H9 (cell line): ENCODE data around the gene KCNAB1. TPM values are rescaled to one million over a fixed set of nuclear protein-coding genes. Genes with fewer than 3 reads are reported as not detected.

ENCODE experiments used
- DNase-seq: peaks from one replicate; pipeline ENCODE4 v3.0.0-alpha.2; 2017
- H2AFZ ChIP-seq: one replicate; pipeline ENCODE4 v1.6.1; 2013; ENCODE audit warnings: mild to moderate bottlenecking, low read length, control low read depth, moderate library complexity
- H2AK5ac ChIP-seq: 2 replicates; pipeline ENCODE4 v1.6.1; 2013; ENCODE audit warnings: low read length, control low read depth, mixed read lengths; ENCODE audit not compliant: insufficient read length
- H2BK120ac ChIP-seq: one replicate; pipeline ENCODE4 v1.6.1; 2013; ENCODE audit warnings: low read depth, mild to moderate bottlenecking, low read length, control low read depth, inconsistent platforms; ENCODE audit not compliant: poor library complexity, severe bottlenecking
- H2BK12ac ChIP-seq: 2 replicates; pipeline ENCODE4 v1.6.1; 2013; ENCODE audit warnings: low read length, control low read depth, mixed read lengths, low read depth; ENCODE audit not compliant: insufficient read length
- H2BK15ac ChIP-seq: 2 replicates; pipeline ENCODE4 v1.6.1; 2013; ENCODE audit warnings: low read depth, low read length, control low read depth
- H2BK20ac ChIP-seq: one replicate; pipeline ENCODE4 v1.6.1; 2013; ENCODE audit warnings: low read depth, mild to moderate bottlenecking, low read length, control low read depth, inconsistent platforms; ENCODE audit not compliant: poor library complexity, severe bottlenecking
- H2BK5ac ChIP-seq: 2 replicates; pipeline ENCODE4 v1.6.1; 2013; ENCODE audit warnings: low read length, control low read depth, mixed read lengths; ENCODE audit not compliant: insufficient read length
- H3K14ac ChIP-seq: 2 replicates; pipeline ENCODE4 v1.6.1; 2013; ENCODE audit warnings: low read length, control low read depth; ENCODE audit not compliant: insufficient read depth
- H3K18ac ChIP-seq: 2 replicates; pipeline ENCODE4 v1.6.1; 2013; ENCODE audit warnings: low read depth, mild to moderate bottlenecking, mixed read lengths, low read length, control low read depth; ENCODE audit not compliant: insufficient read length
- H3K23ac ChIP-seq: 2 replicates; pipeline ENCODE4 v1.6.1; 2013; ENCODE audit warnings: low read length, control low read depth, mixed read lengths, low read depth; ENCODE audit not compliant: insufficient read length
- H3K23me2 ChIP-seq: 2 replicates; pipeline ENCODE4 v1.6.1; 2013; ENCODE audit warnings: low read depth, mild to moderate bottlenecking, mixed read lengths, low read length, control low read depth; ENCODE audit not compliant: insufficient read length, poor library complexity, severe bottlenecking
- H3K27ac ChIP-seq: 2 replicates; pipeline ENCODE4 v1.5.1; 2013; ENCODE audit warnings: low read length, control low read depth, mixed read lengths, low read depth; ENCODE audit not compliant: insufficient read length
- H3K27me3 ChIP-seq: 2 replicates; pipeline ENCODE4 v1.6.1; 2013; ENCODE audit warnings: low read length, control low read depth, inconsistent platforms; ENCODE audit not compliant: insufficient read depth
- H3K4ac ChIP-seq: 2 replicates; pipeline ENCODE4 v1.6.1; 2013; ENCODE audit warnings: low read depth, mild to moderate bottlenecking, control low read depth, inconsistent platforms, low read length, moderate library complexity
- H3K4me1 ChIP-seq: 2 replicates; pipeline ENCODE4 v1.6.1; 2013; ENCODE audit warnings: low read length, control low read depth, inconsistent platforms; ENCODE audit not compliant: insufficient read depth
- H3K4me2 ChIP-seq: 2 replicates; pipeline ENCODE4 v1.6.1; 2013; ENCODE audit warnings: low read length, control low read depth, mixed read lengths; ENCODE audit not compliant: insufficient read length, insufficient read depth
- H3K56ac ChIP-seq: 2 replicates; pipeline ENCODE4 v1.6.1; 2013; ENCODE audit warnings: low read depth, mild to moderate bottlenecking, mixed read lengths, low read length, control low read depth; ENCODE audit not compliant: insufficient read length
- H3K79me1 ChIP-seq: 2 replicates; pipeline ENCODE4 v1.6.1; 2013; ENCODE audit warnings: low read depth, mild to moderate bottlenecking, moderate library complexity, low read length, control low read depth, inconsistent platforms; ENCODE audit not compliant: insufficient read depth, poor library complexity, severe bottlenecking
- H3K79me2 ChIP-seq: 2 replicates; pipeline ENCODE4 v1.6.1; 2013; ENCODE audit warnings: low read length, control low read depth, inconsistent platforms; ENCODE audit not compliant: insufficient read depth
- H3K9ac ChIP-seq: 2 replicates; pipeline ENCODE4 v1.6.1; 2013; ENCODE audit warnings: low read length, control low read depth, mixed read lengths; ENCODE audit not compliant: insufficient read length; ENCODE audit errors: extremely low read depth
- H3K9me3 ChIP-seq: one replicate; pipeline ENCODE4 v1.6.1; 2013; ENCODE audit warnings: low read depth, low read length, inconsistent platforms; ENCODE audit not compliant: control insufficient read depth
- H3T11ph ChIP-seq: one replicate; pipeline ENCODE4 v1.6.1; 2013; ENCODE audit warnings: mild to moderate bottlenecking, low read length, control low read depth, inconsistent platforms
- H4K20me1 ChIP-seq: one replicate; pipeline ENCODE4 v1.6.1; 2013; ENCODE audit not compliant: control insufficient read depth, insufficient read length, insufficient read depth
- H4K5ac ChIP-seq: 2 replicates; pipeline ENCODE4 v1.6.1; 2013; ENCODE audit warnings: low read depth, mild to moderate bottlenecking, mixed read lengths, low read length, control low read depth; ENCODE audit not compliant: insufficient read length
- H4K8ac ChIP-seq: replicated peaks from 2 replicates; pipeline ENCODE4 v1.6.1; 2013; ENCODE audit warnings: low read length, control low read depth, mixed read lengths, low read depth; ENCODE audit not compliant: insufficient read length
- H4K91ac ChIP-seq: 2 replicates; pipeline ENCODE4 v1.6.1; 2013; ENCODE audit warnings: low read depth, mild to moderate bottlenecking, moderate library complexity, mixed read lengths, low read length, control low read depth; ENCODE audit not compliant: insufficient read length
- H3K27ac Mint-ChIP-seq, 3 experiments: 2 replicates in 2 of 3; 3 replicates in 1 of 3; pipeline ENCODE4 v1.8.0; 2020 to 2021; ENCODE audit warnings: mixed read lengths in 3 of 3, mild to moderate bottlenecking in 1 of 3, moderate library complexity in 1 of 3
- H3K27me3 Mint-ChIP-seq: 2 replicates; pipeline ENCODE4 v1.8.0; 2021; ENCODE audit warnings: low read depth, mild to moderate bottlenecking, moderate library complexity, mixed read lengths
- H3K36me3 Mint-ChIP-seq, 3 experiments: 2 replicates in 2 of 3; 3 replicates in 1 of 3; pipeline ENCODE4 v1.8.0; 2020 to 2021; ENCODE audit warnings: low read depth in 3 of 3, mixed read lengths in 3 of 3; ENCODE audit not compliant: insufficient read depth in 1 of 3
- H3K4me1 Mint-ChIP-seq, 2 experiments: 2 replicates each; pipeline ENCODE4 v1.8.0; 2020; ENCODE audit warnings: mixed read lengths in 2 of 2
- H3K4me3 Mint-ChIP-seq, 2 experiments: 2 replicates in 1 of 2; 3 replicates in 1 of 2; pipeline ENCODE4 v1.8.0; 2020 to 2021; ENCODE audit warnings: mild to moderate bottlenecking in 2 of 2, mixed read lengths in 2 of 2, moderate library complexity in 1 of 2
- H3K9me3 Mint-ChIP-seq, 2 experiments: 2 replicates in 1 of 2; 3 replicates in 1 of 2; pipeline ENCODE4 v1.8.0; 2020; ENCODE audit warnings: mild to moderate bottlenecking in 2 of 2, mixed read lengths in 2 of 2, moderate library complexity in 1 of 2
- CTCF ChIP-seq: fragments of 200-600 bp; sonication (generic); conservative IDR thresholded peaks from 3 replicates; pipeline ENCODE4 v1.8.0; 2021; ENCODE audit warnings: antibody characterized with exemption, mild to moderate bottlenecking
- WGBS: extraction: QIAGEN DNeasy Blood & Tissue Kit; methylation state at CpG from one replicate; pipeline ENCODE4 v1.1.7; 2013; ENCODE audit warnings: missing lambda C conversion rate, low lambda C conversion rate, mixed read lengths; ENCODE audit not compliant: insufficient read length; ENCODE audit errors: extremely low coverage; 5-methylcytosine and 5-hydroxymethylcytosine counted together
- total RNA-seq: library from RNA; stranded (reverse); gene quantifications from 2 replicates; pipeline ENCODE4 v1.2.1, GENCODE V29; 2021

KCNAB1 gene
- total RNA-seq, 1 experiment from 2014 or later, result 3.7 TPM

DNA sequence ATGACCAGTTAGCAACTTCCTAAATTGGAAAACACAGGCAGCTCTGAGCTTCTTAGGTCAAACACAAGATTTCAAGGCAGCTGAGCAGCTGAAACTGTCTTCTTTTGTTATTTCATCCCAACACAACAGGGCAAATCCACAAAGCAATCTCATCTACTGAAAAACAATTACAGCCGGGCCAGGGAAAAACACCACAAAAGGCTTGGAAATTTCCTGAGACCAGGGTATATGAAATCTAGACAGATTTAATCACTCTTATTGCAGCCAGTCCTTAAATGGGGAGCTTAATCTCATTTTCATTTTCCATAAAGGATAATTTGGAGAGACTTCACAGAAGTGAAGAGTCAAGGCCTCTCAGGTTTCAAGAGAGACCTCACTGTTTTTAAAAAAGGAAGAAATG is 252.7 kb downstream of the KCNAB1 start:
- Histone ChIP-seq H3T11ph (no peak overlapping the region), H2BK12ac (no peak overlapping the region), H3K79me2 (no peaks in the 10 kb centered on the region), H2BK15ac (no peak overlapping the region), H3K27ac (peak overlapping the region; percentile 44), H3K79me1 (no peaks in the 10 kb centered on the region), H4K20me1 (no peaks in the 10 kb centered on the region), H3K4ac (no peak overlapping the region), H2BK120ac (no peak overlapping the region), H3K23ac (no peak overlapping the region), H4K8ac (no peak overlapping the region), H3K9ac (no peak overlapping the region), H3K56ac (no peak overlapping the region), H3K23me2 (no peaks in the 10 kb centered on the region), H3K4me1 (peaks cover 9% of the 10 kb centered on the region; the same call in 1 of the 2 replicates), H2BK20ac (no peak overlapping the region), H3K14ac (no peak overlapping the region), H4K91ac (no peak overlapping the region), H2BK5ac (no peak overlapping the region), H3K27me3 (no peaks in the 10 kb centered on the region), H3K4me2 (no peak overlapping the region), H2AK5ac (no peak overlapping the region), H4K5ac (no peak overlapping the region), H3K18ac (no peak overlapping the region), H3K9me3 (no peaks in the 10 kb centered on the region), H2AFZ (no peak overlapping the region)
- no peak for DNase-seq
- H3K4me3 Mint-ChIP-seq, result no peak overlapping the region
- peaks cover 0 to 2% (median 0%) of the 10 kb centered on the region in 3 experiments; a peak in 1 of 7 replicates for H3K36me3 Mint-ChIP-seq
- H3K9me3 Mint-ChIP-seq, result no peaks in the 10 kb centered on the region; a peak in 1 of 5 replicates
- peaks cover 50% of the 10 kb centered on the region in 2 experiments for H3K4me1 Mint-ChIP-seq
- WGBS, result no CpG with 5 or more reads among the region's 1 CpG
- H3K27me3 Mint-ChIP-seq, result no peaks in the 10 kb centered on the region; the same call in 1 of the 2 replicates
- TF ChIP-seq CTCF, result no peak
- H3K27ac Mint-ChIP-seq, result peak overlapping the region; percentile 74 to 95 (median 93); a peak in 6 of 7 replicates
